ENCODE measurements around the gene KIF2A.

Gene KIF2A

DNA sequence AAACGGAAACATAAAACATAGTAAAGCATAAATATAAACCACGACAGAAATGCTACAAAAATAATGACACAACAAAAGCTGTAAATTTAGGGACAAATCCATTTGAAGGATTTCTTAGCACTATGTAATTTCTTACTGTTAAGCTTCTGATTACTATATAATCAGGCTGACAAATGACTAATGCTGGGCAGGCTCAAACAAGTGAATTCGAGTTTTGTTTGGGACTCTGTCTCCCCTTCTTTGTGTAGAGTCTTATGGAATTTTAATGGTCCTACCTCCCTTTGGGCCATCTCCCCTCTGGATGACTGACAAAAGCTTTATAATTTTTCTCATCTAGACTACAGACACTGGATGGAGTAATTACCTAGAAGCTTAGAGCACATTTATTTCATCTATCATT lies 24.6 kb upstream of the KIF2A start:
- no peak overlapping the region for H3K4me3 ChIP-seq (ENCODE audit: low read depth, low read length)
- TF ChIP-seq CTCF (IDR thresholded peaks at IDR 0.05; ENCODE audit: low read depth, low read length): no peak

- no peak overlapping the region for H3K4me3 ChIP-seq (ENCODE audit: low read depth, low read length)
- TF ChIP-seq CTCF (IDR thresholded peaks at IDR 0.05; ENCODE audit: low read depth, low read length): no peak
Observed at GRCh38 chr5:62282064-62282463, 23.9 kb upstream of the KIF2A start.

GRCh38 chr5:62283005-62283404 lies 23.0 kb upstream of the KIF2A start:
- no peak for TF ChIP-seq CTCF (IDR thresholded peaks at IDR 0.05; ENCODE audit: low read depth, low read length)
- no peak overlapping the region for H3K4me3 ChIP-seq (ENCODE audit: low read depth, low read length)

- no peak for TF ChIP-seq CTCF (IDR thresholded peaks at IDR 0.05; ENCODE audit: low read depth, low read length)
Observed at GRCh38 chr5:62283861-62284260, 22.1 kb upstream of the KIF2A start.

DNA sequence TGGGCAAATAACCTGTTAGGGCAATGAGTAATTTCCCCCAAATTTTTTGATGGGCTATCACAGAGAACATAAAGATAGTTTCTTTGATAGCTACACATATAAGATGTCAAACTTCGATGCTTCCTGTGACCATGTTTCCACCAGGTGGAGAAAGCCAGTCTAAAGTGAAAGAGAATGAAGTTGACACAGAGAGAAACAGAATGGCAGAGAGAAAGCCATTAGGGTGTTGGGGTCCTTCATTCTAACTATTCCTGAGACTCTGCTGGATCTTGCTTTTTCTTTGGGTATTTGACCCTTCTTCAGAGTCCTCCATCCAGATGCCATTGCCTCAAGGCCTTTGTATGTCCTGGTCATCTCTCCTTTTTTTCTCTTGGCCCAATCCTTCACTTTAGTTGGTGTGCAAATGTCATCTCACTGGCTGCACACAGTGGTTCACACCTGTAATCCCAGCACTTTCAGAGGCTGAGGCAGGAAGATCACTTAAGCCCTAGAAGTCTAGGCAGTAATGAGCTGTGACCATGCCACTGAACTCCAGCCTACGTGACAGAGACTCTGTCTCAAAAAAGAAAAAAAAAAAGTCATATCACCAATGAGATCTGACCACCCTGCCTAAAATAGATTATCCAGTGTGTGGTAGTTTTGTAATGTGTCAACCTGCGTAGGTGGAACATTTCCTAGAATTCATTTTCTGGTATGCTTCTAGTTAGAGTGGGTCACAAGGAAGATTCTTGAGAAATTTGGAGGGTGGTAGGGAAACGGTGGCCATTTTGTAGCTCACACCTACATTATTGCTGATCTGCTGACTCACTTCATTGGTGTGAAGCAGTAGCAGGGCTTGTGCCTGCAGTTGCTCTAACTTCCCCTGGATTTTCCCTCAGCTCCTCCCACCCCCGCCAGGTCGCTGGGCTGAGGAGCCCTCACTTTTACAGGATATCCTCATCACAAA lies 20.8 kb upstream of the KIF2A start:
- TF ChIP-seq CTCF (IDR thresholded peaks at IDR 0.05; ENCODE audit: low read depth, low read length): no peak
- H3K4me3 ChIP-seq (ENCODE audit: low read depth, low read length): no peak overlapping the region

More at GRCh38 chr5:62283861-62284260, 22.1 kb upstream of the KIF2A start:
- no peak overlapping the region for H3K4me3 ChIP-seq (ENCODE audit: low read depth, low read length)

DNA sequence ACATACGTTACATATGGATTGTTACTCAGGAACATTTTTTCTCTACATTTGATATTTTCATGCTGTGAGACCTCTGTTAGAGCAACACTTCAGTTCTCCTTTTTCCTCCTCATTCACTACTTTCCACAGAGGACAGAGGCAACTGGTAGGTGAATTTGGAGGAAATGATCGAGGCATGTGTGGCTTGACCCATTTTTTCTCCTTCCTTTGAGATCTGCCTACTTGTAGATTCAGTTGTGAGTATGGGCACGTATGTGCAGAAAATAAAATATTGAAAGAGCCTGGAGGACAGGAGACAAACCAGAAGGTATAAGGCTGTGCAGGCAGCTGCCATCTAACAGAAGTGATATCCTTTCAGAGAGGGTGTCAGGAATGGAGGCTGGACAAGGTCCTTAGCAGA lies 19.2 kb upstream of the KIF2A start:
- TF ChIP-seq CTCF (IDR thresholded peaks at IDR 0.05; ENCODE audit: low read depth, low read length): no peak
- no peak overlapping the region for H3K4me3 ChIP-seq (ENCODE audit: low read depth, low read length)

GRCh38 chr5:62287237-62287636 lies 18.8 kb upstream of the KIF2A start:
- no peak overlapping the region for H3K4me3 ChIP-seq (ENCODE audit: low read depth, low read length)
- no peak for TF ChIP-seq CTCF (IDR thresholded peaks at IDR 0.05; ENCODE audit: low read depth, low read length)
